Amniotic epithelial cell (primary cell): ENCODE results near the gene CDC5L.
"Not testable (repeated sequence)": the region's sequence is repeated elsewhere in the genome, so short reads cannot be mapped to it uniquely, and the experiment has no call there.

Source experiments
- DNase-seq: peaks from one replicate; pipeline ENCODE4 v3.0.0-alpha.2; 2010; ENCODE audit warnings: low read depth

Gene CDC5L

GRCh38 chr6:44415449-44415848, 27.9 kb downstream of the CDC5L start:
- DNase-seq, result no peak

DNA sequence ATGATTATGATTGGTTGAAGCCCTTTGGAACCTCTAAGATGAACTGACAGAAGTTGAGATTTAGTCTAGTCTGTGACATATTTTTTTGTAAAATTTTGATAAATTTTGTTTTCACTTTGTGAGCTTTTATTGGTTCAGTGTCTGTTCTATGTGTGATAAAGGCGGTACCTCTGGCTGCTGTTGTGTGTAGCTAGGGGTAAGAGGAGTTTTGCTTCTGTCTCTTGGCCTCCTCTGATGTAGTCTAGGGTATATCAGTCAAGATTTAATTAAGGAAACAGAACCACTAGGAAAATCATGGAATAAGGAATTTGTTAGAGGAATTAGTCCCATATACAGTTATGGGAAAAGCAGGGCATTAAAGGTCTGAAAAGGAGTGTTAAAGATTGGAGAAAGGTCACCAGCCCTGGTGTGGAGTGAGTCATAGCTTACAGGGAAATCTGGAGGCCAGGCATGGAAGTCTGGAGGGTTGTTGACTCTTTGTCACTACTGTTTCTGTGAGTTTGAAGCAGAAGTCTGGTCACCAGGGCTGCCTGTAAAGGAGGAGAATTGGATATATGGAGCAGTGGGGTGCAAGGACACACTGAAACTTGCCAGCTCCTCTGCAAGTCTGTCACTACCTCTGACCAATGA, 28.5 kb downstream of the CDC5L start:
- peak; percentile 49 for DNase-seq

GRCh38 chr6:44422531-44422930, 35.0 kb downstream of the CDC5L start:
- no peak for DNase-seq

- no peak for DNase-seq
These were observed 35.8 kb downstream of the CDC5L start for GRCh38 chr6:44423306-44423705.

GRCh38 chr6:44425951-44426350, 38.4 kb downstream of the CDC5L start:
- no peak for DNase-seq

DNA sequence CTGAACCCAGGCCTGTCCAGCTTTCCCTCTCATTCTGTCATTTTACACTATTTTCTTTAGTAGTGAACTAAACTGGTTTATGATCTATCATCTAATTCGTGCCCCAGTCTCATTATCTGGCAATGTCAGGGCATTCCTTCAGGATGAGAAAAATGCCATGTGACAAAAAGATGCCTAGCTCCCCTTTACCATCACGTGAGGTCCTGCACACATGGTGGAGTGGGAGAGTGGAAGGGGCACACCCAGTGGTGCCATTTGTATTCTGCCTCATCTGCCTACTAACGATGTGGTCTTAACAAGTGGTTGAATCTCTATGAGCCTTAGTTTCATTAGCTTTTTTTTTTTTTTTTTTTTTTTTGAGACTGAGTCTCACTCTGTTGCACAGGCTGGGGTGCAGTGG, 41.2 kb downstream of the CDC5L start:
- DNase-seq, result no peak

DNA sequence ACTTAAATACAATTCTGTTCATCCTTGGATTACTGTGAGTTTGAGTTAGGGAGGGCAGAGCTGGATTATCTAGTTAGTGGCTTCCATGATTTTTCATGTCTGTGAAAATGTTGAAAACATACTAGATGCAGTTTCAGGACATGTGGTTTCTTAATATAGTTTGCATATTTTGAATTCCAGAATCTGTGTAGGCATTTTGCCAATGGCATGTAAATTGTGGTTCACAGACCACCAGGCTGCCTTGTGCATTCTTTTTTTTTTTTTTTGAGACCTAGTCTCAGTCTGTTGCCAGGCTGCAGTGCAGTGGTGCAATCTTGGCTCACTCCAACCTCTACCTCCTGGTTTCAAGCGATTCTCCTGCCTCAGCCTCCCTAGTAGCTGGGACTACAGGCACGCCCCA, 42.8 kb downstream of the CDC5L start:
- DNase-seq, result peak; percentile 68

DNA sequence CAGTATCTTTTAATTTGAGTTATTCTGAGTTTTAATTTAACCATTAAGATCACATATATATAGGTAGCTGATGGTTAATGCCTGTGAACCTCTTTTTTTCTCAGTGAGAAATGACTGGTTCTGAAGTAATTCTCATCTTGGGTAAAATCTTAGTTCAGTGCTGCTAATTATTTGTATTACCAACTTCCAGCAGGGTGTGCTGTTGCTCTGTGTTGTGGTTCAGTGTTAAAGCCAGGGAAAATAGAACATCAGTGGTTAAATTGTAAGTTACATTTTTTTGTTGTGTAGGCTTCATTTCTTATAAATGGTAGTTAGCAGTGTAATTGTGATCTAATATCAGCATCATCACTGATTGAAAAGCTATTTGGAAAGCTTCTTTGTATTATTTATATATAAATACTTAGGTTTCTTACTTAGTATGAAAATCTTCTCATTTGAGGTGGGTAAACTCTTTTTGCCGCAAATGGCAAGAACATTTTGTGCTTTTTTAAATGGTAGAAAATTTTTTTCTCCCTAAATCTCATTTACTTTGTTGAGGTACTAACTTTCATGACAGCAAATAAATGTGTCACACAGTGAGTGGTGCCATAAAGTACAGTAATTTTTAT, 43.7 kb downstream of the CDC5L start:
- peak; percentile 73 for DNase-seq

DNA sequence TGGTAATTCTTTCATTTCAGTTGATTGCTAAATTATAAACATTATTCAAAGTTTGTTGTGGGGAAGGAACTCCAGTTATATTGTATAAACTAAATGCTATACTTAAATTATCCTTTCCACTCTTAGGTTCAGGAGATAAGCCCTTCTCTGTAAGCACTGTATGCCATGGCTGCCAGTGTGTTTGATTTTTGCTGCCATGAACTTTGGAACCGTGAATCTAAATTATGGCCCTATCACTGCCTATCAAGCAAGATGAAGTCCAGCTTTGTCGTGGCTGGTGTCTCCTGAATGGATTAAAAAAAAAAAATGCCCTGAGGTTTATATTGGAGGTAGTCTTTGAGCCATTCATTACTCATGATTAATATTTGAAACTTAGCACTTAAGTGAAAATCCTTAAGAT, 44.7 kb downstream of the CDC5L start:
- no peak for DNase-seq

DNA sequence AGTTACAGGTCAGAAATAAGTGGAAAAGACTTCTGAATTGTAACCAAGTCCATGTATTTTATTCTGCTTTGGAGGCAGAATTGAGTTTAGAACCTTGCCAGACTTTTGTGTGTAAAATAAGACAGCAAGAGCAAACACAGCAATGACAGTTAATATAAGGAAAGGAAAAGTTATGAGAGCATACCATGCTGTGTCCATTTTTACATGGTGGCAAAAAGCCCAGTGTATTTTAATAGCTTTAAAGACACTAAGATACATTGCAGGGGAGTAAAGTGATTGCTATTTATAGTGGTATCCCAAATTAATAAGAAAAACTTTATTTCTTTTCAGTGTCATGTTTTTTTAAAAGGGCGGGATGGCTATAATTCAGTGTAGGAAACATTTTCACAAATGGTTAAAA, 45.2 kb downstream of the CDC5L start:
- DNase-seq, result no peak

DNA sequence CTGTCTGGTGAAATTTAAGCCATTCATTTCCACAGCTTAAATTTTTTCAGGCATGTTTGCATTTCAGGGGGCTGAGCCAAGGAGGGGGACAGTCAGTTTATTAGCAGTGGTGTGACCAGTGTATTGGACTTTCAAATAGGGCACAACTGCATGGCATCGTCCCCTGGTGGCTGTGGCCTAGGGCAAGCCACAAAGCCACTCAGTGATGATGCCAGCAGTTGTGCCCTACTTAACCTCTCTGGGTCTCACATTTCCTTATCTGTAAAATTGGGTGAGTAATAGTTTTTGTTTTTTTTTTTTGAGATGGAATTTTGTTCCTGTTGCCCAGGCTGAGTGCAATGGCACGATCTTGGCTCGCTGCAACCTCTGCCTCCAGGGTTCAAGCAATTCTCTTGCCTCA, 48.0 kb downstream of the CDC5L start:
- no peak for DNase-seq

- no peak for DNase-seq
These were observed 51.3 kb downstream of the CDC5L start for GRCh38 chr6:44438827-44439226.

- peak; percentile 70 for DNase-seq
These were observed 52.0 kb downstream of the CDC5L start for GRCh38 chr6:44439270-44440045.

DNA sequence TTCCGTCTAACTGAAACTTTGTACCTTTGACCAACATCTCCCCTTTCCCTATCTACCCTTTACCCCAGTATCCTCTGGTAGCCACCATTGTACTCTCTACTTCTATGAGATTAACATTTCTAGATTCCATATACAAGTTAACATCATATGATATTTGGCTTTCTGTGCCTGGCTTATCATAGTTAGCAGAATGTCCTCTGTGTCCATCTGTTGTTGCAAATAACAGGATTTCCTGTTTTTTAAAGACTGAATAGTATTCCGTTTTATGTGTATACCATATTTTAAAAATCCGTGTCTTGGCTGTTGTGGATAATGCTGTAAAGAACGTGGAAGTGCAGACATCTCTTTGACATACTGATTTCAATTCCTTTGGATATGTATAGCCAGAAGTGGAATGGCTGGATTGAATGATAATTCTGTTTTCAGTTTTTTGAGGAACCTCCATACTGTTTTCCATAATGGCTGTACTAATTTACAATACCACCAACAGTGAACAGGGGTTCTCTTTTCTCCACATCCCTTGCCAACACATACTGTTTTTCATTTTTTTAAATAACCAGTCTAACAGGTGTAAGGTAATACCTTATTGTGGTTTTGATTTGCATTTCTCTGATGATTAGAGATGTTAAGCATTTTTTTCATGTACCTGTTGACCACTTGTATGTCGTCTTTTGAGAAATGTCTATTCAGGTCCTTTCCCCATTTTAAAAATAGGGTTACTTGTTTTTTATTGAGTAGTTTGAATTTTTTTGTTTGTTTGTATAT, 53.8 kb downstream of the CDC5L start:
- DNase-seq, result no peak

GRCh38 chr6:44442236-44442635, 54.7 kb downstream of the CDC5L start:
- DNase-seq, result no peak

DNA sequence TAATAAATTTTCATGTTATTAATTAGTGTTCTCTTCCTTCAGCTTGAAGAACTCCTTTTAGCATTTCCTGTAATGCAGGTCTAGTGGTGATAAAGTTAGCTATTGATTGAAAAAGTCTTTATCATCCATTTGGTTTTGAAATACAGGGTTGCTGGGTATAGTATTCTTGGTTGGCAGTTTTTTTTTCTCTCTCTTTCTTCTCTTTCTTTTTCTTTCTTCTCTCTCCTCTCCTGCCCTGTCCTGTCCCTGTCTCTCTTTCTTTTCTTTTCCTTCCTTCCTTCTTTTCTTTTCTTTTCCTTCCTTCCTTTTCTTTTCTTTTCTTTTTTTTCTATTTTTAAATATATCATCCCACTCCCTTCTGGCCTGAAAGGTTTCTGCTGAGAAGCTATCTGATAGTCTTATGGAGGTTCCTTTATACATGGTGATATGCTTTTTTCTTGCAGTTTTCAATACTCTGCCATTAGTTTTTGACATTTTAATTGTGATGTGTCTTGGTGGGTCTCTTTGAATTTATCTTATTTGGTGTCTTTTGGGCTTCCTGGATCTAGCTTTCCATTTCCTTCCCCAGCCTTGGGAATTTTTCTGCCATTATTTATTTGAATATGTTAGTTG, 55.4 kb downstream of the CDC5L start:
- no peak for DNase-seq

- DNase-seq, result no peak
These were observed 57.3 kb downstream of the CDC5L start for GRCh38 chr6:44444853-44445252.

DNA sequence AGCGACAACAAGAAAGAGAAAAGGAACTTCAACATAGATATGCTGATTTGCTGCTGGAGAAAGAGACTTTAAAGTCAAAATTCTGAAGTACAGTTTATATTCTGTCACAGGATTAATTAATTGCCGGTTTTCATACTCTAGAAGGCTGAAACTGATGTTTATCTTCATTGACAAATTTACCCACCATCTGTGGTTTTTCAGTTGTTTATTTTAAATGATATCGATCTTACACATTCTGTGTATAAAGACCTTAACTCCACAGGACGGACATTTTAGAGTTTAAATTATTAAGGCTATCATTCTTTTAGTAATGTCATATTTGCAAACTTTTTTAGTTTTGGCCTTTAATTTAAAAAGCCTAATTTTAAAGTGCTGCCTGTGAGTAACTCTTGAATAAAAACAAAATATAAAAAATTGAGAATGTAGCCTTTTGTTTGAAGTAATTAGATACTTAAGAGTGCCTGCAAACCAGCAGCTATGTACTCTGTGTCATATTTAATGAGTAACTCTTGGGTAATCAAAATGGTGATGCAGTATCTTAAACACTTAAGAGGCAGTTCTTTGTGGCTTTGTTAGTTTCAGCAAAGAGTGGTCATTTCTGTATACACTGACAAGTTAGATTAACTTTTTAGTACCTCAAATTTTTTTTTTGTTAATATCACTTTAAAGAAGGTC, 59.3 kb downstream of the CDC5L start:
- DNase-seq, result peak; percentile 92

DNA sequence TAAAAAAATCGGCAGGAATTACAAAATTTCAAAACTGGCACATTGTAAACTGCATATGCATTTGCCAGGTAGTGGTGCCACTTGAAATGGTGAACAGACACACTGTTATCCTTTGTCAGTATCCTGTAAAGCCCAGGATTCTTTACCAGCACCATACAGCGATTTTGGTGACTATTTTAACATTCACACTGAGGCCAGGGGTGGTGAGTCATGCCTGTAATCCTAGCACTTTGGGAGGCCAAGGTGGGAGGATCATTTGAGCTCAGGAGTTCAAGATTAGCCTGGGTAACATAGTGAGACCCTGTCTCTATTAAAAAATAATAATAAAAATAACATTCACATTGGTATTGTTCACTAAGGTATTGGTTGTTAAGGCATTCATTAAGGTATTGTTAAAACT, 61.7 kb downstream of the CDC5L start:
- not testable (repeated sequence) for DNase-seq

- peak; percentile 21 for DNase-seq
These were observed 64.5 kb downstream of the CDC5L start for GRCh38 chr6:44451803-44452695.

GRCh38 chr6:44452725-44453124, 65.2 kb downstream of the CDC5L start:
- DNase-seq, result peak; percentile 87
